ENCODE measurements around the gene CD84. TPM values are rescaled to one million over a fixed set of nuclear protein-coding genes. Genes with fewer than 3 reads are reported as not detected.

The CD84 gene
- total RNA-seq, 2 experiments from 2014 or later, result 18.1 to 20.1 TPM

GRCh38 chr1:160581961-160582360 is 2.7 kb upstream of the CD84 start:
- ATAC-seq, result no peak
- no peak overlapping the region for H3K4me3 Mint-ChIP-seq
- no peak for TF ChIP-seq CTCF (IDR thresholded peaks at IDR 0.05)
- ChIA-PET CTCF (interaction anchor here (1.2 kb wide), 1 partner anchor 11 kb away, joined by 5 read pairs; no protein-coding TSS in a partner anchor), POLR2A (no interaction called here)
- H3K9me3 Mint-ChIP-seq, result peaks cover 16% of the 10 kb centered on the region
- H3K4me1 Mint-ChIP-seq (ENCODE audit: low read depth), result peaks cover 68% of the 10 kb centered on the region
- intact Hi-C loops (cut with micrococcal nuclease), result no loop called here
- no peak for DNase-seq
- no peaks in the 10 kb centered on the region for H3K27me3 Mint-ChIP-seq
- peaks cover 31% of the 10 kb centered on the region for H3K36me3 Mint-ChIP-seq (ENCODE audit: low read depth)
- peak overlapping the region; percentile 84 for H3K27ac Mint-ChIP-seq

DNA sequence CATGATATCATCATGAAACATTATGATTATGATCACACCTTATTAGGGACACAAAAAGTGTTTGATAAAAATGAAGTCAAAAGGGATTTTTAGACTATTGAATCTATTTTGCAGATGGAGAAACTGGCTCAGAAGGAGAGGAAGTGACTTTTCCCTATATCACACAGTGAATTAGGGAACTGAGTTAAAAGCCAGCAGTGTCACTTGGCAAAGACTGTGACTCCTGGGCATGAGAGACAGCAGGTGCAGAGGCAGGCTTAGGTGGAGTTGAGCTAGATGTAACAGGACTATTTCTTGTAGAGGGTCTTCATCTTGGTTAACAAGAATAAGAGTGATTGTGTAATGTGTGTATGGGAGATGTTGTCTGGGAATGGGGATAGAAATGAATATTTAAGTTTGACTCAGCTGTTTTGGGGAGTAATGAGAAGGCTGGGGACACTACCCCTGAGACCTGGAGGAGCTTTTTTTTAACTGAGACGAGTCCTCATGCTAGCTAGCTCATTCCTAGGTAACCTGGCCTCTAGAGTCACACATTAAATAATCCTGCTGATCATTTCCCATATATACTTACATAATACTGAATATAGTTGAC is 1.0 kb upstream of the CD84 start:
- Mint-ChIP-seq H3K36me3 (ENCODE audit: low read depth) (peaks cover 33% of the 10 kb centered on the region), H3K4me3 (peak overlapping the region; percentile 12), H3K27me3 (no peaks in the 10 kb centered on the region), H3K27ac (peak overlapping the region; percentile 84), H3K4me1 (ENCODE audit: low read depth) (peaks cover 78% of the 10 kb centered on the region), H3K9me3 (peaks cover 16% of the 10 kb centered on the region)
- ATAC-seq (no peak), DNase-seq (no peak)
- TF ChIP-seq CTCF (IDR thresholded peaks at IDR 0.05), result no peak
- ChIA-PET CTCF (interaction anchor here (0.7 to 2.5 kb wide), 7 partner anchors 8 to 151 kb away, joined by 3 to 11 read pairs (median 4); no protein-coding TSS in a partner anchor), POLR2A (interaction anchor here (1.2 to 1.5 kb wide), 2 partner anchors 12 to 15 kb away, joined by 4 to 5 read pairs; no protein-coding TSS in a partner anchor)
- intact Hi-C loops (cut with micrococcal nuclease), result no loop called here

GRCh38 chr1:160578525-160579191 is 638 bp downstream of the CD84 start:
- TF ChIP-seq CTCF (IDR thresholded peaks at IDR 0.05), result no peak
- intact Hi-C loops (cut with micrococcal nuclease), result loop anchor here (5.0 kb wide), 1 partner anchor 56 kb away; the partner anchor contains the start of gene SLAMF6
- DNase-seq (no peak), ATAC-seq (no peak)
- Mint-ChIP-seq H3K36me3 (ENCODE audit: low read depth) (peaks cover 29% of the 10 kb centered on the region), H3K4me1 (ENCODE audit: low read depth) (peaks cover 83% of the 10 kb centered on the region), H3K27me3 (no peaks in the 10 kb centered on the region), H3K9me3 (peaks cover 11% of the 10 kb centered on the region), H3K27ac (peak overlapping the region; percentile 94), H3K4me3 (peak overlapping the region; percentile 85)
- ChIA-PET CTCF (interaction anchor here (0.8 to 3.9 kb wide), 8 partner anchors 11 to 203 kb away, joined by 3 to 34 read pairs (median 3); no protein-coding TSS in a partner anchor), POLR2A (interaction anchor here (0.6 to 2.5 kb wide), 5 partner anchors 10 to 53 kb away, joined by 3 to 10 read pairs (median 4); no protein-coding TSS in a partner anchor)

DNA sequence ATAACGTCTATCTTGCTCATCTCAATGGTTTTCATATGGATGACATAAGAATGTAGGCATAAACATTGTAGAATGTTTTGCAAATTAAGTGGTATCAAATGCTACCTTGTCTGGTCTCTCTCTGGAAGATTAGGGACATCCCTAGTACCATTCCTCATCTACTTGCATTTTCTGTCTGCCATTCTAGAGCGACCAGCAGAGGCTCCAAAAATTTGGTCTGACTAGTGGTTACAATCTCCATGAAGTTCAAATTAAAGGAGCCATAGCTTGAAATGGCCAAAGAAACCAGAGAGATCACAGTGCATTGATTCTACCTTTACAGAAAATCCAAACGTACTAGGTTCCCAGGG is 1.1 kb downstream of the CD84 start:
- intact Hi-C loops (cut with micrococcal nuclease), result loop anchor here (5.0 kb wide), 1 partner anchor 56 kb away; the partner anchor contains the start of gene SLAMF6
- ChIA-PET CTCF (interaction anchor here (0.9 to 3.9 kb wide), 11 partner anchors 11 to 190 kb away, joined by 3 to 34 read pairs (median 3); no protein-coding TSS in a partner anchor), POLR2A (interaction anchor here (0.6 to 2.5 kb wide), 8 partner anchors 10 to 82 kb away, joined by 3 to 10 read pairs (median 4); no protein-coding TSS in a partner anchor)
- H3K9me3 Mint-ChIP-seq, result peaks cover 6% of the 10 kb centered on the region
- peak overlapping the region; percentile 85 for H3K4me3 Mint-ChIP-seq
- peak overlapping the region; percentile 94 for H3K27ac Mint-ChIP-seq
- H3K27me3 Mint-ChIP-seq, result no peaks in the 10 kb centered on the region
- H3K36me3 Mint-ChIP-seq (ENCODE audit: low read depth), result peaks cover 28% of the 10 kb centered on the region
- peaks cover 84% of the 10 kb centered on the region for H3K4me1 Mint-ChIP-seq (ENCODE audit: low read depth)
- DNase-seq (peak; percentile 25), ATAC-seq (no peak)
- TF ChIP-seq CTCF (IDR thresholded peaks at IDR 0.05), result peak; percentile 16

Data from activated CD8-positive, alpha-beta T cell treated with anti-CD3 and anti-CD28 coated beads for 36 hours (primary cell).